IMR-90 (cell line): ENCODE results near the gene SPSB2.

Experiments used
- CTCF ChIP-seq: conservative IDR thresholded peaks from 2 replicates; pipeline ENCODE4 v1.5.1; 2012; ENCODE audit warnings: mild to moderate bottlenecking, low read depth, low read length, improper control_type of control experiment
- ELK1 ChIP-seq: fragments of 150-350 bp; IDR thresholded peaks from 2 replicates; pipeline ENCODE4 v1.6.1; 2016; ENCODE audit warnings: low read depth, mild to moderate bottlenecking, low read length, moderate library complexity, borderline replicate concordance
- MAZ ChIP-seq: IDR thresholded peaks from 2 replicates; pipeline ENCODE4 v1.6.1; 2012; ENCODE audit warnings: low read depth, mild to moderate bottlenecking, low read length, improper control_type of control experiment, moderate library complexity, borderline replicate concordance
- RAD21 ChIP-seq: IDR thresholded peaks from 2 replicates; pipeline ENCODE4 v1.6.1; 2012; ENCODE audit warnings: low read length, improper control_type of control experiment
- RCOR1 ChIP-seq: IDR thresholded peaks from 2 replicates; pipeline ENCODE4 v1.6.1; 2012; ENCODE audit warnings: mild to moderate bottlenecking, low read length, improper control_type of control experiment; ENCODE audit not compliant: insufficient replicate concordance
- SMC3 ChIP-seq: fragments of 150-350 bp; IDR thresholded peaks from 2 replicates; pipeline ENCODE4 v1.6.1; 2016; ENCODE audit warnings: low read depth, mild to moderate bottlenecking, antibody characterized with exemption, low read length, moderate library complexity
- USF2 ChIP-seq: fragments of 150-350 bp; IDR thresholded peaks from 2 replicates; pipeline ENCODE4 v1.6.1; 2017; ENCODE audit warnings: mild to moderate bottlenecking, antibody characterized with exemption, low read length, low read depth

- TF ChIP-seq CTCF: no peak
- TF ChIP-seq RAD21: no peak
- TF ChIP-seq RCOR1: no peak
- no peak for TF ChIP-seq MAZ
- TF ChIP-seq ELK1: no peak
- TF ChIP-seq SMC3: no peak
- TF ChIP-seq USF2: no peak
These were observed 31.0 kb downstream of the SPSB2 start for GRCh38 chr12:6842075-6842474.
